CD4-positive, alpha-beta T cell (primary cell): ENCODE results near the gene CDIPT. TPM values are rescaled to one million over a fixed set of nuclear protein-coding genes. Genes with fewer than 3 reads are reported as not detected.

Source experiments
- ATAC-seq: fragments of 200-7000 bp; cut with Tn5 transposase; one replicate; pipeline ENCODE4 v1.10.0; 2022; ENCODE audit warnings: mild to moderate bottlenecking; ENCODE audit not compliant: poor library complexity
- CTCF ChIA-PET: fragments of 350-600 bp; sonication (Branson Sonifier 250); formaldehyde crosslinking; loops from one replicate; lab custom pipeline; 2021; ENCODE audit warnings: antibody characterized with exemption, inconsistent platforms; lab: Charles Lee
- POLR2A ChIA-PET: fragments of 350-600 bp; sonication (Branson Sonifier 250); formaldehyde crosslinking; loops from one replicate; lab custom pipeline; 2021; ENCODE audit warnings: antibody characterized with exemption, inconsistent platforms; lab: Charles Lee
- DNase-seq, 14 experiments: peaks; one replicate each; pipeline ENCODE4 v3.0.0-alpha.2; 2013 to 2020; ENCODE audit warnings: mixed read lengths in 2 of 14
- H3K27ac ChIP-seq, 2 donors: one replicate each; pipeline versions ENCODE4 v1.5.1 to v1.7.0; 2013; ENCODE audit warnings: low read length in 2 of 2, low read depth in 1 of 2, mild to moderate bottlenecking in 1 of 2
- H3K27me3 ChIP-seq, 2 experiments: 1 replicate in 1 of 2; 2 replicates in 1 of 2; pipeline versions ENCODE4 v1.6.1 to v1.7.0; 2013; ENCODE audit warnings: low read length in 2 of 2, control low read depth in 1 of 2, mild to moderate bottlenecking in 1 of 2, moderate library complexity in 1 of 2; ENCODE audit not compliant: insufficient read depth in 2 of 2, control insufficient read depth in 1 of 2
- H3K36me3 ChIP-seq: one replicate; pipeline ENCODE4 v1.6.1; 2013; ENCODE audit warnings: low read length, control low read depth; ENCODE audit not compliant: insufficient read depth
- H3K4me1 ChIP-seq: one replicate; pipeline ENCODE4 v1.6.1; 2013; ENCODE audit warnings: low read length, control low read depth; ENCODE audit not compliant: insufficient read depth
- H3K4me3 ChIP-seq: one replicate; pipeline ENCODE4 v1.5.1; 2013; ENCODE audit warnings: mild to moderate bottlenecking, low read length, moderate library complexity
- H3K9me3 ChIP-seq, 2 experiments: 1 replicate in 1 of 2; 2 replicates in 1 of 2; pipeline versions ENCODE4 v1.6.1 to v1.7.0; 2013; ENCODE audit warnings: low read length in 2 of 2, mild to moderate bottlenecking in 2 of 2, control low read depth in 1 of 2, moderate library complexity in 1 of 2; ENCODE audit not compliant: control insufficient read depth in 1 of 2, insufficient read depth in 1 of 2
- H3K27ac Mint-ChIP-seq: one replicate; pipeline ENCODE4 v1.8.0; 2020; ENCODE audit warnings: mixed read lengths
- H3K27me3 Mint-ChIP-seq: one replicate; pipeline ENCODE4 v1.8.0; 2021; ENCODE audit warnings: mixed read lengths
- H3K36me3 Mint-ChIP-seq: one replicate; pipeline ENCODE4 v1.8.0; 2021; ENCODE audit warnings: low read depth, mixed read lengths
- H3K4me1 Mint-ChIP-seq: one replicate; pipeline ENCODE4 v1.8.0; 2021; ENCODE audit warnings: low read depth, mixed read lengths
- H3K4me3 Mint-ChIP-seq: one replicate; pipeline ENCODE4 v1.8.0; 2020; ENCODE audit warnings: mild to moderate bottlenecking, mixed read lengths
- H3K9me3 Mint-ChIP-seq: one replicate; pipeline ENCODE4 v1.8.0; 2020; ENCODE audit warnings: mixed read lengths
- CTCF ChIP-seq: fragments of 200-600 bp; IDR thresholded peaks from one replicate; pipeline ENCODE4 v1.8.0; 2022; ENCODE audit warnings: antibody characterized with exemption, mild to moderate bottlenecking
- intact Hi-C, 2 experiments: fragments of 100-400 bp; cut with DNase I in 1 of 2; cut with micrococcal nuclease in 1 of 2; formaldehyde crosslinking; loops; one replicate each; pipeline versions ENCODE4 v1.15.1 to v1.9.0; 2023 to 2025; cut with DNase I, micrococcal nuclease
- total RNA-seq, 174 experiments: library from RNA in 2 of 174; stranded (reverse) in 2 of 174; gene quantifications; one replicate each; pipeline ENCODE4 v1.2.3 and lab custom pipeline; 2021 to 2026

CDIPT gene
- total RNA-seq, 2 experiments from 2014 or later, result 25.7 to 27.0 TPM

DNA sequence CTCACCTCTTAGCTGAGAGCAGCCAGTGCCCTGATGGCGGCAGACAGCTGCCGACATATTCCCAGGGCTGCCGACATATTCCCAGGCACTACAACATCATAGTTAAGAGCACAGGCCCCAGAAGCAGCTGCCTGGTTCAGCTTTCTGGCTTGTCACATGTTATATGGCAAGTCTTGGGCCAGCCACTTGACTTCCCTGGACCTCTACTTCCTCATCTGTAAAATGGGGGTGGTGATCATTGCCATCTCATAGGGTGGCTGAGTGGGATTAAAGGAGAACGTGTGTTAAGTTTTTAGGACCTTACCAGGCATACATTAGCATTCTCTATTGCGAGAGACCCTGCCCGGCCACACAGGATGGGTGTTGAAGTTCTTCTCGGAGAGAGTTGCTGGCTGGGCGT, 19.1 kb downstream of the CDIPT start:
- DNase-seq (no peak), ATAC-seq (no peak)
- H3K27ac ChIP-seq, result no peak overlapping the region
- intact Hi-C loops, result no loop called here
- H3K9me3 ChIP-seq, result no peaks in the 10 kb centered on the region
- TF ChIP-seq CTCF, result no peak
- Mint-ChIP-seq H3K4me3 (no peak overlapping the region), H3K4me1 (peaks cover 7% of the 10 kb centered on the region), H3K36me3 (peaks cover 80% of the 10 kb centered on the region), H3K27ac (no peak overlapping the region), H3K9me3 (no peaks in the 10 kb centered on the region), H3K27me3 (no peaks in the 10 kb centered on the region)
- peaks cover 7% of the 10 kb centered on the region for H3K4me1 ChIP-seq
- ChIA-PET POLR2A (interaction anchor here (0.7 to 1.8 kb wide), 2 partner anchors 17 to 36 kb away, joined by 4 to 5 read pairs; no protein-coding TSS in a partner anchor), CTCF (interaction anchor here (1.0 to 1.1 kb wide), 2 partner anchors 23 to 53 kb away, joined by 3 to 4 read pairs; partner anchors contain the start of gene KIF22)
- peaks cover 84% of the 10 kb centered on the region for H3K36me3 ChIP-seq
- H3K4me3 ChIP-seq, result no peak overlapping the region
- H3K27me3 ChIP-seq, result no peaks in the 10 kb centered on the region

DNA sequence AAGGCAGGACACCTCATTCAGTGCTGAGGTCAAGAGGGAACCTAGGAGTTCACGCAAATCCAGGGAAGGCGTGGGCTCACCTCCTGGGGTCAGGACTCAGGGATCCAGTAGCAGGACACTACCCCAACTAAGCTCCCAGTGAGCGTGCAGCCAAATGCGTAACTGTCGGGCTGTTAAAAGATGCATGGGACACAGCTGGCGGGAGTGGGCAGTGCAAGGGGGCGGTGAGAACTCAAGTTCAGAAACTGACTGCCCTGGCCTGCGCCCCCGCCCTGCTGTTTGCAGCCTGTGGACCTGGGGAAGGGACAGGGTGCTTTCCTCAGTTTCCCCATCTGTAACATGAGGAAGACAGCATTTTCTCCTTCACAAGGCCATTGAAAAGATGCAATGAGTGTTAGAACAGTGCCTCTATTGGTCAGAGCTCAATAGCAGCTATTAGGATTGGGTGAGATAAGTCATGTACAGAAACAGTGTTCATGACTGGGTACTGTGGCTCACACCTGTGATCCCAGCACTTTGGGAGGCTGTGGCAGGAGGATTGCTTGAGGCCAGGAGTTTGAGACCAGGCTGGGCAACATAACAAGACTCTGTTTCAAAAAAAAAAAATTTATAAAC, 20.2 kb downstream of the CDIPT start:
- Mint-ChIP-seq H3K36me3 (peaks cover 80% of the 10 kb centered on the region), H3K27ac (no peak overlapping the region), H3K27me3 (no peaks in the 10 kb centered on the region), H3K4me1 (no peaks in the 10 kb centered on the region), H3K4me3 (no peak overlapping the region), H3K9me3 (no peaks in the 10 kb centered on the region)
- DNase-seq (no peak), ATAC-seq (no peak)
- no peaks in the 10 kb centered on the region for H3K27me3 ChIP-seq
- no peaks in the 10 kb centered on the region for H3K4me1 ChIP-seq
- no peak overlapping the region for H3K27ac ChIP-seq
- TF ChIP-seq CTCF, result no peak
- no peak overlapping the region for H3K4me3 ChIP-seq
- CTCF ChIA-PET, result interaction anchor here (0.7 to 1.1 kb wide), 3 partner anchors 22 to 52 kb away, joined by 3 to 4 read pairs (median 3); partner anchors contain the start of gene KIF22
- H3K9me3 ChIP-seq, result no peaks in the 10 kb centered on the region
- POLR2A ChIA-PET, result interaction anchor here (0.6 to 1.8 kb wide), 5 partner anchors 14 to 837 kb away, joined by 3 to 5 read pairs (median 3); no protein-coding TSS in a partner anchor
- H3K36me3 ChIP-seq, result peaks cover 92% of the 10 kb centered on the region
- intact Hi-C loops, result no loop called here

GRCh38 chr16:29841631-29842030, 21.4 kb downstream of the CDIPT start:
- no peak for TF ChIP-seq CTCF
- CTCF ChIA-PET, result interaction anchor here (1.1 kb wide), 2 partner anchors 34 to 74 kb away, joined by 3 read pairs; no protein-coding TSS in a partner anchor
- H3K4me1 ChIP-seq, result no peaks in the 10 kb centered on the region
- Mint-ChIP-seq H3K27ac (no peak overlapping the region), H3K27me3 (no peaks in the 10 kb centered on the region), H3K4me1 (no peaks in the 10 kb centered on the region), H3K4me3 (no peak overlapping the region), H3K9me3 (no peaks in the 10 kb centered on the region), H3K36me3 (peaks cover 84% of the 10 kb centered on the region)
- no peak overlapping the region for H3K4me3 ChIP-seq
- intact Hi-C loops, result no loop called here
- no peaks in the 10 kb centered on the region for H3K9me3 ChIP-seq
- peaks cover 92% of the 10 kb centered on the region for H3K36me3 ChIP-seq
- H3K27ac ChIP-seq, result no peak overlapping the region
- ATAC-seq (no peak), DNase-seq (no peak)
- no peaks in the 10 kb centered on the region for H3K27me3 ChIP-seq
- POLR2A ChIA-PET, result interaction anchor here (2.0 kb wide), 1 partner anchor 34 kb away, joined by 7 read pairs; no protein-coding TSS in a partner anchor
